ENCODE measurements around the gene TMEM87B. TPM values are rescaled to one million over a fixed set of nuclear protein-coding genes. Genes with fewer than 3 reads are reported as not detected.

TMEM87B gene
- total and polyA plus RNA-seq, 8 donors = 4.7 to 21.7 (median 11.6) TPM

GRCh38 chr2:112073875-112074274 is 18.8 kb downstream of the TMEM87B start:
- Histone ChIP-seq H3K9me3 (no peaks in the 10 kb centered on the region), H3K27ac (no peak overlapping the region), H3K4me3 (no peak overlapping the region), H3K4me1 (no peaks in the 10 kb centered on the region), H3K27me3 (no peaks in the 10 kb centered on the region), H3K36me3 (peaks cover 0 to 37% (median 0%) of the 10 kb centered on the region in 3 donors)
- intact Hi-C loops (cut with DNase I) = no loop called here
- ATAC-seq (no peak), FAIRE-seq (no peak), DNase-seq (no peak)
- 97 to 98% methylated on average over 3 of the region's 3 CpGs for WGBS, 2 donors
- TF ChIP-seq CTCF (IDR thresholded peaks at IDR 0.05) = no peak

- Histone ChIP-seq H3K9me3 (no peaks in the 10 kb centered on the region), H3K4me1 (no peaks in the 10 kb centered on the region), H3K36me3 (peaks cover 0 to 32% (median 0%) of the 10 kb centered on the region in 3 donors), H3K4me3 (no peak overlapping the region), H3K27me3 (no peaks in the 10 kb centered on the region), H3K27ac (no peak overlapping the region)
- DNase-seq = no peak
- 86 to 92% methylated on average over 1 of the region's 1 CpG for WGBS, 2 donors
- FAIRE-seq = no peak
- no peak for ATAC-seq
- no peak for TF ChIP-seq CTCF (IDR thresholded peaks at IDR 0.05)
- intact Hi-C loops (cut with DNase I) = no loop called here
These were observed 19.4 kb downstream of the TMEM87B start for GRCh38 chr2:112074506-112074905.

GRCh38 chr2:112075490-112076260 is 20.6 kb downstream of the TMEM87B start:
- Histone ChIP-seq H3K36me3 (peaks cover 0 to 22% (median 0%) of the 10 kb centered on the region in 3 donors), H3K4me3 (no peak overlapping the region), H3K4me1 (no peaks in the 10 kb centered on the region), H3K27me3 (no peaks in the 10 kb centered on the region), H3K9me3 (no peaks in the 10 kb centered on the region), H3K27ac (no peak overlapping the region)
- no peak for TF ChIP-seq CTCF (IDR thresholded peaks at IDR 0.05)
- ATAC-seq = peak in 1 of 4 donors; percentile 47
- 79 to 80% methylated on average over 8 of the region's 8 CpGs for WGBS, 2 donors
- FAIRE-seq = no peak
- DNase-seq = no peak
- intact Hi-C loops (cut with DNase I) = no loop called here

- ATAC-seq = no peak
- 84 to 100% methylated on average over 1 of the region's 1 CpG for WGBS, 2 donors
- intact Hi-C loops (cut with DNase I) = no loop called here
These were observed 22.7 kb downstream of the TMEM87B start for GRCh38 chr2:112077814-112078213.

More at GRCh38 chr2:112077814-112078213, 22.7 kb downstream of the TMEM87B start:
- Histone ChIP-seq H3K4me1 (no peaks in the 10 kb centered on the region), H3K4me3 (no peak overlapping the region), H3K9me3 (no peaks in the 10 kb centered on the region), H3K36me3 (peaks cover 0 to 16% (median 0%) of the 10 kb centered on the region in 3 donors), H3K27ac (no peak overlapping the region), H3K27me3 (no peaks in the 10 kb centered on the region)
- no peak for TF ChIP-seq CTCF (IDR thresholded peaks at IDR 0.05)
- FAIRE-seq = no peak
- DNase-seq = no peak

All from pancreas (tissue), 10 donors.